Measurements from ENCODE around the gene ARAP2. TPM values are rescaled to one million over a fixed set of nuclear protein-coding genes. Genes with fewer than 3 reads are reported as not detected.

ARAP2 gene
- total and polyA plus RNA-seq, 9 of the 15 experiments (the other 6 are each of a cell fraction or from before 2014, with no cell fraction given), result 0.03 to 0.35 (median 0.11) TPM; not detected in 4

DNA sequence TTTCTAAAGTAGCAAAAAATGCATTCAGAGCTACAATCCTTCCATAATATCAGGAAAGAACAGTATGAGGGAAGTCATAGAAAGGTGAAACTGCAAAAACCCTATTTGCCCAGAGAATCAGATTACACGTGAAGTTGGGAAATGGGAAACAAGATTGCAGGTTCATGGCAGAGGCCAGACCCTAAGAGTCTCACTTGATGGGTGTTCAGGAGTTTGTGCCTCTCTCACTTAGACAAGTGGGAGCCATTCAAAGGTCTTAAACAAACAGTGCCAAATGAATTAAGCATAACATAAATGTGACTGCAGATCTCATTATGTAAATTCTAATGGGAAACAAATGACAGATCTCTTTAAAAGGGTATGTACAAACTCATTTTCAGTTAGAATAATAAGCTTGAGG lies 91.6 kb downstream of the ARAP2 start:
- no TSS peak for BruUV-seq (replicated peaks)

More for the DNA sequence above, 91.6 kb downstream of the ARAP2 start:
- in situ Hi-C loops (cut with MboI) (no loop called here), intact Hi-C loops (cut with micrococcal nuclease) (no loop called here)
- Histone ChIP-seq H3K36me3 (ENCODE audit: control insufficient read depth, insufficient read depth, low read length) (no peaks in the 10 kb centered on the region), H3K4me1 (replicated peaks in 1 of 2; ENCODE audit: control insufficient read depth in 2 of 2, insufficient read depth in 2 of 2, low read length in 2 of 2) (no peaks in the 10 kb centered on the region), H4K20me1 (replicated peaks; ENCODE audit: control insufficient read depth, insufficient read depth, low read length) (no peaks in the 10 kb centered on the region), H3K9me3 (replicated peaks; ENCODE audit: control insufficient read depth, insufficient read depth, low read depth, low read length) (no peaks in the 10 kb centered on the region; the same call in 1 of the 2 replicates), H2AFZ (ENCODE audit: low read depth, low read length) (no peak overlapping the region), H3K4me2 (ENCODE audit: insufficient read depth, low read length) (no peak overlapping the region), H3K79me2 (ENCODE audit: control insufficient read depth, insufficient read depth, low read length) (no peaks in the 10 kb centered on the region), H3K4me3 (no peak overlapping the region), H3K9ac (ENCODE audit: insufficient read depth in 1 of 2, low read depth in 2 of 2, low read length in 2 of 2) (no peak overlapping the region), H3K27ac (ENCODE audit: extremely low read depth, low read depth, low read length) (no peak overlapping the region), H3K9me1 (ENCODE audit: control insufficient read depth, insufficient read depth, low read length) (no peaks in the 10 kb centered on the region), H3K27me3 (ENCODE audit: control insufficient read depth in 2 of 2, insufficient read depth in 2 of 2, low read length in 2 of 2) (no peaks in the 10 kb centered on the region)
- no peak for DNase-seq (ENCODE audit: extremely low read depth in 1 of 4, low spot score in 3 of 4)
- ATAC-seq, result no peak
- 0% methylated on average over 1 of the region's 1 CpG for WGBS (ENCODE audit: insufficient coverage, low coverage, missing lambda C conversion rate)
- FAIRE-seq, result no peak
- CTCF ChIA-PET (ENCODE audit: low intra/inter-chr PET ratio), result no interaction called here
- TF ChIP-seq, protein P1, sequence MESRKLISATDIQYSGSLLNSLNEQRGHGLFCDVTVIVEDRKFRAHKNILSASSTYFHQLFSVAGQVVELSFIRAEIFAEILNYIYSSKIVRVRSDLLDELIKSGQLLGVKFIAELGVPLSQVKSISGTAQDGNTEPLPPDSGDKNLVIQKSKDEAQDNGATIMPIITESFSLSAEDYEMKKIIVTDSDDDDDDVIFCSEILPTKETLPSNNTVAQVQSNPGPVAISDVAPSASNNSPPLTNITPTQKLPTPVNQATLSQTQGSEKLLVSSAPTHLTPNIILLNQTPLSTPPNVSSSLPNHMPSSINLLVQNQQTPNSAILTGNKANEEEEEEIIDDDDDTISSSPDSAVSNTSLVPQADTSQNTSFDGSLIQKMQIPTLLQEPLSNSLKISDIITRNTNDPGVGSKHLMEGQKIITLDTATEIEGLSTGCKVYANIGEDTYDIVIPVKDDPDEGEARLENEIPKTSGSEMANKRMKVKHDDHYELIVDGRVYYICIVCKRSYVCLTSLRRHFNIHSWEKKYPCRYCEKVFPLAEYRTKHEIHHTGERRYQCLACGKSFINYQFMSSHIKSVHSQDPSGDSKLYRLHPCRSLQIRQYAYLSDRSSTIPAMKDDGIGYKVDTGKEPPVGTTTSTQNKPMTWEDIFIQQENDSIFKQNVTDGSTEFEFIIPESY (CRISPR knock-in tag; IDR thresholded peaks at IDR 0.05), result no peak
- TF ChIP-seq TRIM28 (IDR thresholded peaks at IDR 0.05), result no peak
- TF ChIP-seq ZNF311 (CRISPR knock-in tag; IDR thresholded peaks at IDR 0.05), result no peak
- TF ChIP-seq, protein P2, sequence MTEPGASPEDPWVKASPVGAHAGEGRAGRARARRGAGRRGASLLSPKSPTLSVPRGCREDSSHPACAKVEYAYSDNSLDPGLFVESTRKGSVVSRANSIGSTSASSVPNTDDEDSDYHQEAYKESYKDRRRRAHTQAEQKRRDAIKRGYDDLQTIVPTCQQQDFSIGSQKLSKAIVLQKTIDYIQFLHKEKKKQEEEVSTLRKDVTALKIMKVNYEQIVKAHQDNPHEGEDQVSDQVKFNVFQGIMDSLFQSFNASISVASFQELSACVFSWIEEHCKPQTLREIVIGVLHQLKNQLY (CRISPR knock-in tag; conservative IDR thresholded peaks at IDR 0.05), result no peak
- no peak for TF ChIP-seq ZBTB7A (IDR thresholded peaks at IDR 0.05; ENCODE audit: borderline replicate concordance, control insufficient read depth, low read depth, low read length)
- POLR2A ChIA-PET, result no interaction called here
